ENCODE data around the gene LHFPL4. TPM values are rescaled to one million over a fixed set of nuclear protein-coding genes. Genes with fewer than 3 reads are reported as not detected.

Gene LHFPL4
- polyA plus RNA-seq, 1 experiment, result not detected

GRCh38 chr3:9501226-9501625, 52.4 kb downstream of the LHFPL4 start:
- no peak for TF ChIP-seq CTCF (IDR thresholded peaks at IDR 0.05; ENCODE audit: low read depth, low read length)
- ChIA-PET POLR2A (no interaction called here), CTCF (interaction anchor here (0.6 to 5.1 kb wide), 10 partner anchors 9 to 162 kb away, joined by 3 to 46 read pairs (median 4); partner anchors contain the start of gene MTMR14)
- H3K27ac ChIP-seq (ENCODE audit: low read depth, low read length), result no peak overlapping the region
- DNase-seq (ENCODE audit: low read depth, low spot score), result no peak
- H3K9me3 ChIP-seq (ENCODE audit: control insufficient read depth, insufficient read depth, low read length), result no peaks in the 10 kb centered on the region; the same call in 1 of the 2 replicates
- no peak overlapping the region for H3K4me3 ChIP-seq (ENCODE audit: low read depth, low read length)
- H3K27me3 ChIP-seq (ENCODE audit: control insufficient read depth, insufficient read depth, low read length), result no peaks in the 10 kb centered on the region

- Histone ChIP-seq H3K4me3 (ENCODE audit: low read depth, low read length) (peak overlapping the region; percentile 22; the same call in 1 of the 2 replicates), H3K27me3 (ENCODE audit: control insufficient read depth, insufficient read depth, low read length) (no peaks in the 10 kb centered on the region), H3K9me3 (ENCODE audit: control insufficient read depth, insufficient read depth, low read length) (no peaks in the 10 kb centered on the region), H3K27ac (ENCODE audit: low read depth, low read length) (peak overlapping the region; percentile 31)
- TF ChIP-seq CTCF (IDR thresholded peaks at IDR 0.05; ENCODE audit: low read depth, low read length), result peak; percentile 80
- no peak for DNase-seq (ENCODE audit: low read depth, low spot score)
- ChIA-PET CTCF (interaction anchor here (0.6 to 5.1 kb wide), 9 partner anchors 8 to 163 kb away, joined by 3 to 46 read pairs (median 4); partner anchors contain the start of gene MTMR14), POLR2A (no interaction called here)
Measured at GRCh38 chr3:9500108-9501050, 53.2 kb downstream of the LHFPL4 start.

GRCh38 chr3:9499455-9500107, 54.0 kb downstream of the LHFPL4 start:
- DNase-seq (ENCODE audit: low read depth, low spot score), result no peak
- Histone ChIP-seq H3K27me3 (ENCODE audit: control insufficient read depth, insufficient read depth, low read length) (no peaks in the 10 kb centered on the region), H3K4me3 (ENCODE audit: low read depth, low read length) (peak overlapping the region; percentile 22; the same call in 1 of the 2 replicates), H3K9me3 (ENCODE audit: control insufficient read depth, insufficient read depth, low read length) (no peaks in the 10 kb centered on the region), H3K27ac (ENCODE audit: low read depth, low read length) (no peak overlapping the region)
- POLR2A ChIA-PET, result no interaction called here
- CTCF ChIA-PET, result no interaction called here
- no peak for TF ChIP-seq CTCF (IDR thresholded peaks at IDR 0.05; ENCODE audit: low read depth, low read length)

GRCh38 chr3:9498781-9499180, 54.8 kb downstream of the LHFPL4 start:
- Histone ChIP-seq H3K27ac (ENCODE audit: low read depth, low read length) (peak overlapping the region; percentile 31), H3K4me3 (ENCODE audit: low read depth, low read length) (no peak overlapping the region), H3K27me3 (ENCODE audit: control insufficient read depth, insufficient read depth, low read length) (no peaks in the 10 kb centered on the region), H3K9me3 (ENCODE audit: control insufficient read depth, insufficient read depth, low read length) (no peaks in the 10 kb centered on the region)
- DNase-seq (ENCODE audit: low read depth, low spot score), result no peak
- ChIA-PET POLR2A (no interaction called here), CTCF (interaction anchor here (0.9 kb wide), 1 partner anchor 74 kb away, joined by 3 read pairs; no protein-coding TSS in a partner anchor)
- TF ChIP-seq CTCF (IDR thresholded peaks at IDR 0.05; ENCODE audit: low read depth, low read length), result no peak

Data from AG04450 (cell line).